AG09319 (cell line): ENCODE data around the gene IQGAP2.
"Not testable (repeated sequence)": the region's sequence is repeated elsewhere in the genome, so short reads cannot be mapped to it uniquely, and the experiment has no call there.

Source experiments
- DNase-seq: peaks from one replicate; pipeline ENCODE4 v3.0.0-alpha.2; 2010; ENCODE audit warnings: low read depth; ENCODE audit errors: extremely low read depth
- CTCF ChIP-seq: IDR thresholded peaks from 2 replicates; pipeline ENCODE4 v1.5.1; 2011; ENCODE audit warnings: low read depth, mild to moderate bottlenecking, inconsistent platforms, low read length, moderate library complexity

The IQGAP2 gene

GRCh38 chr5:76504901-76505564 lies 101.9 kb downstream of the IQGAP2 start:
- no peak for TF ChIP-seq CTCF
- no peak for DNase-seq

GRCh38 chr5:76513476-76513875 lies 110.4 kb downstream of the IQGAP2 start:
- TF ChIP-seq CTCF = no peak

GRCh38 chr5:76514292-76514691 lies 111.2 kb downstream of the IQGAP2 start:
- DNase-seq = no peak
- TF ChIP-seq CTCF = no peak

More at GRCh38 chr5:76513476-76513875, 110.4 kb downstream of the IQGAP2 start:
- DNase-seq = no peak

- no peak for DNase-seq
- no peak for TF ChIP-seq CTCF
These were observed 111.6 kb downstream of the IQGAP2 start for GRCh38 chr5:76514713-76515112.

GRCh38 chr5:76517334-76517733 lies 114.2 kb downstream of the IQGAP2 start:
- no peak for TF ChIP-seq CTCF
- no peak for DNase-seq

- DNase-seq = not testable (repeated sequence)
These were observed 115.2 kb downstream of the IQGAP2 start for GRCh38 chr5:76518246-76518645.

- DNase-seq = no peak
- no peak for TF ChIP-seq CTCF
These were observed 118.2 kb downstream of the IQGAP2 start for GRCh38 chr5:76521240-76521758.
